HG02885 (cell line): Measurements from ENCODE around the gene CHD6.

Source experiments
- ATAC-seq: cut with Tn5 transposase; IDR thresholded peaks from one replicate; pipeline ENCODE4 v1.9.1; 2021; ENCODE audit warnings: mild to moderate bottlenecking; ENCODE audit not compliant: unreplicated experiment, poor library complexity

Gene CHD6

GRCh38 chr20:41440882-41441281, 177.3 kb downstream of the CHD6 start:
- ATAC-seq: no peak

GRCh38 chr20:41437836-41438235, 180.3 kb downstream of the CHD6 start:
- ATAC-seq: no peak

- no peak for ATAC-seq
These were observed 181.5 kb downstream of the CHD6 start for GRCh38 chr20:41436679-41437078.

GRCh38 chr20:41433203-41433602, 185.0 kb downstream of the CHD6 start:
- no peak for ATAC-seq

- ATAC-seq: no peak
These were observed 185.4 kb downstream of the CHD6 start for GRCh38 chr20:41432746-41433145.

GRCh38 chr20:41428285-41428684, 189.9 kb downstream of the CHD6 start:
- no peak for ATAC-seq

GRCh38 chr20:41427833-41428232, 190.3 kb downstream of the CHD6 start:
- ATAC-seq: no peak

GRCh38 chr20:41426976-41427375, 191.2 kb downstream of the CHD6 start:
- ATAC-seq: no peak

- ATAC-seq: no peak
These were observed 191.9 kb downstream of the CHD6 start for GRCh38 chr20:41426086-41426830.

- no peak for ATAC-seq
These were observed 192.8 kb downstream of the CHD6 start for GRCh38 chr20:41425180-41425884.

- no peak for ATAC-seq
These were observed 193.6 kb downstream of the CHD6 start for GRCh38 chr20:41424546-41424945.

GRCh38 chr20:41424011-41424410, 194.2 kb downstream of the CHD6 start:
- ATAC-seq: no peak

- no peak for ATAC-seq
These were observed 195.2 kb downstream of the CHD6 start for GRCh38 chr20:41422953-41423352.

GRCh38 chr20:41418739-41419293, 199.4 kb downstream of the CHD6 start:
- no peak for ATAC-seq

GRCh38 chr20:41418031-41418430, 200.1 kb downstream of the CHD6 start:
- no peak for ATAC-seq

GRCh38 chr20:41415191-41415590, 203.0 kb downstream of the CHD6 start:
- ATAC-seq: no peak

- ATAC-seq: no peak
These were observed 205.0 kb downstream of the CHD6 start for GRCh38 chr20:41413169-41413568.

GRCh38 chr20:41412324-41413120, 205.7 kb downstream of the CHD6 start:
- no peak for ATAC-seq

- ATAC-seq: no peak
These were observed 206.8 kb downstream of the CHD6 start for GRCh38 chr20:41411391-41411847.

GRCh38 chr20:41408986-41409385, 209.2 kb downstream of the CHD6 start:
- no peak for ATAC-seq
